HuH-7.5 (cell line): ENCODE results near the gene THY1.

Experiments
- DNase-seq: peaks from one replicate; pipeline ENCODE4 v3.0.0; 2011; ENCODE audit warnings: low spot score

THY1 gene

GRCh38 chr11:119381181-119381988 lies 41.6 kb downstream of the THY1 start, which contains the start of gene USP2:
Gene USP2, minus strand, starts transcription at chr11:119381690. Its CDS starts 8,210 bp downstream, at chr11:119373480.
- DNase-seq: peak; percentile 77

- DNase-seq: no peak
Measured at GRCh38 chr11:119380827-119381180, 42.2 kb downstream of the THY1 start.

DNA sequence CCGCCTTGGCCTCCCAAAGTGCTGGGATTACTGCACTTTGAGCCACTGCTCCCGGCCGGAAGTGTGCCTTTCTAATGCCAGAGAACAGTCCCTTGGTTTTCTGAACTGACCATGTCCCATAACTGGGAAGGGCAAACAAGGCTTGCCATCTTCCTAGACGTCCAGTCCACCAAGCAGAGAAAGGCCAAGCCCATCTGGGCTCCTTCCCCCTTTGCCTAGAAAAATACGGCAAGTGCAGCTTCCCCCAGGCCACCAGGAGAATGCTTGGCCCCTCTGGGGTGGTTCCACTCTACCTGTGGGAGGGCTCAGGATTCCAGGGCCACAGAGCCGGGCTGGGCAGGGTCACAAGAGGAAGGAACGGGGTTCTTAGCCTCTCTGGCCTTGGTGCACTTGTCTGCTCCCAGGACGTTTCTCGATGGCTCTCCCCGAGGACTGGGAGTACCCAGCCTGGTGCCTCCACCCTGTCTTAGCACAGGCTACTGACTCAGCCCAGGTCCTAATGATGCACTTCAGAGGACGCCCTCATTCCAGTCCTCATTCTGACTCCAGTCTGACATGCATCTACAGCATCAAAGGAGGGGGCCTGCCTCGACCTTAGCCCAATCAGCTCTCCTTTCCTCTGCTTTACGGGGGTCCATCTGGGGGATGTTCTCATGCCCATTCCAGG lies 42.7 kb downstream of the THY1 start:
- no peak for DNase-seq

GRCh38 chr11:119378851-119379465 lies 44.0 kb downstream of the THY1 start:
- DNase-seq: no peak

DNA sequence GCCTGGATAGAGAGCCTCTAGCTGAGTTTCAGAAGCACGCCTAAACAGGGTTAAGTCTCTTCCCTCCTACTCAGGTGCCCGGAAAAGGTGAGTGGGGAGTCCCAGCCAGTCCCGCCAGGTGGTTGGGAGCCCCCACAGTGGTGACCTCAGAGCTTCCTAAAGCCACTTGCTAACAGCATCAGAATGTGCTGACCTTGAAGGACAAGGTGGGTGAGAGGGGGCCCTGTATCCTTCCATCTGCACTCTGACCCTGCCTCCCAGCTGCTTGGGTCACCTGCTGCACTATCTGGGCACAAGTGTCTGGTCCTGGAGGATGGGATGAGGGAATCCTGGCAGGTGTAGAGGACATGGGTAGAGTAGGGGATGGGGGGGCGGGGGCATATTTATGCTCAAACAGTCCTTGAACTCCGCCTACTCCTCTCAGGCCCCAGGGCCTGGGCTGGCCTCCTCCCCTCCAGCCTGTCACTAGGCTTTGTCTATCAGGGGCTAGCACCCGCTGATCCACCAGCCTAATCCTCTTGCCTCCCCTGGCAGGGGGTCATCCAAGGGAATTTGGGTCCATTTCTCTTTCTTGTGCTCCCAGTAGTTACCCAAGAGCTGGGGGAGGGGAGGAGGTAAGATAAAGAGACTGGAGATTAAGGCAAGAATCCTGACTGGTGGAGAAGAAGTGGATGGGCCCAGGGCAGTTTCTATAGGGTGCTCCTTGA lies 44.9 kb downstream of the THY1 start:
- no peak for DNase-seq

GRCh38 chr11:119377112-119377901 lies 45.7 kb downstream of the THY1 start:
- no peak for DNase-seq

DNA sequence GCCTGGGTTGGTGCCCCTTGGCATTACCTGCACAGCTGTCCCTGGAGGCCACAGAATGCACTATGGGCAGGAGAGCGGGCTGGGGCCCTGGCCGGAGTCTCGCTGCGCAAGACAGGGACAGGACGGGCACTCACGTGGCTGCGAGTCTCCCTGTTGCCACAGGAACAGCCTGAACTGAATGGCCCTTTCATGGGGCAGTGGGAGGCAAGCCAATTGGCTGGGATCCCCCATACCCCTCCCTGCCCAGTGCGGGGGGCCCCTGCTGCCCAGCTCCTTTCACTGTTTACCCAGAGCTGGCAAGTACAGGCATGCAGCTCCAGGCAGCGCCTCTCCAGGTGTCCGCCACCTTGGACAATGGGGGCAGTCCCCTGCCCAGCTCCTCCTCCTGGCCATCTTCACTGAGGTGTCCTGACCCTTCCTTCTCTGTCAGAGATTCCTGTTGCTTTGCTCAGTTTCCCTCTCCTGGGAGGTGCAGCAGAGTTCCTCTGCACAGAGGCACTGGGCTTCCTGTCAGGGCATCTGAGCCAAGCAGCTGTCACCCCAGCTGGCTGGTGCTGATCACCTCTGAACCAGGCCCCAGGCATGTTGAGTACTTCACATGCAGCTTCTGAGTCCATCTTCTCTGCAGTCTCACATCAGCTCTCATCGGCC lies 46.6 kb downstream of the THY1 start:
- no peak for DNase-seq

DNA sequence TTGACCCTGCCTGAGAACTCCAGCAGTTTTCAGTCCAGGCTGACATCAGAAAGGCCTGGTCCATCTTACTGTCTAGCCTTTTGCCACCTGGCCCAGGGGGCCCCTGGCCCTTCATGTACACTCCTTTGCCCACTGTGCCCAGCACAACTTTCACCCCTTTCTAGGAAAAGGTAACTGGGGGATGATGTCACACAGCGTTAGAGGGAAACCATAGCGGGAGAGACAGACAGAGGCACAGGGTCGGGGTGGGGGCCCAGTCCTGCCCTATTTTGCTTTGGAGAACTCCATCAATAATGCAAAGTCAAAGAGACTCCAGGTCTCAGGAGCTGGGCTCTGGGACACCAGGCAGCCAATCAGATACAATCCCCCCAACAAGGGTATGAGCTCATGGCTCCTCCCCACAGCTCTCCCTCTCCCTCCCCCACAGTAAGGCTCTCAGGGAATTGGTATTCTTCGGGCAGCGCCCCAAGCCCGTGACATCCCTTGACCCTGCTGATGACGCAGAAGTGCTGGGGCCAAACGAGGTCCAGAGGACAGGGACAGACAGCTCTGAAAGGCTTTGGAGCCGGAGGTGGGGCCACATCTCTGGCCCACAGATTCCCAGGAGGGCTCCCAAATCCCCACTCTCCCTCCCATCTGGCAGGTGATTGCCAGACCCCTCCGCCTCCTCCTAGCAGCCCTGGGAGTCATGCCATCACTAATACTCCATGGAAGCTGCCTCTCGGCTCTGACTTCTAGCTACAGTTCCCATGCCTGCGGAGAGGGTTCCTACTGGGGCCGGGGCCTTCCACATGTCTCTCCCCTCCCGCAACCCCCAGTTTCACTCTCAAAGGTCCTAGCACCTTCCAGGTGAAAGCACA lies 47.4 kb downstream of the THY1 start:
- DNase-seq: no peak

DNA sequence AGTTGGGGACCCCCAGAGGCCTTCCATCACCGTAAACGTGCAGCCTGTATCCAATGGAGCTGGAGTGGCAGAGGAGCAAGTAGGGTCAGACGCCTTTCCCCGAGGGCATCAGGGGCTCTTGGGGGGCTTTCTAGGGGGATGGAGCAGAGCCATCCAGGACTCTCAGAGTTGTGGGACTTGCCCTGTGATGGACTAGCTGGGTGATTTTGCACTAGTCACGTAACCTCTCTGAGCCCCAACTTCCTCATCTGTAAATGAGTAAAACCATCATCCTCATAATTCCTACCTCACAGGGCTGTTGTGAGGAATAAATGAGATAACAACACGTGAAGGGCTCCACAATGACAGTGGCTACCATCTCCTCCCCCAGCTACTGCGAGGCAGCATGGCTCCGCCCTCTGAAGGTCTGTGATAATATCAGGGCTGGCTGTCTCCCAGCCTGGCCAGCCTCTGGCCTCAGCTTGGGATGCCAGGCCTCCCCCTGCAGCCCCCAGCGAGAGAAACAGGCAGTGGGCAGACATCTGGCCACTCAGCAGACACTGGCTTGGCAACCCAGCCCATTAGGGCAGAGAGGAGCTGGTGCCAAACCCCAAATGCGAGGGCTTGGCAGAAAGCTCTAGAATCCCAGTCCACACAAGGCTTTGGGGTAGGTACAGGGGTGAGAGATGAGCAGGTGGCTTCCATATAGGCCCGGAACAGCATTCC lies 48.2 kb downstream of the THY1 start:
- no peak for DNase-seq

GRCh38 chr11:119373921-119374631 lies 48.9 kb downstream of the THY1 start:
- DNase-seq: peak; percentile 76

DNA sequence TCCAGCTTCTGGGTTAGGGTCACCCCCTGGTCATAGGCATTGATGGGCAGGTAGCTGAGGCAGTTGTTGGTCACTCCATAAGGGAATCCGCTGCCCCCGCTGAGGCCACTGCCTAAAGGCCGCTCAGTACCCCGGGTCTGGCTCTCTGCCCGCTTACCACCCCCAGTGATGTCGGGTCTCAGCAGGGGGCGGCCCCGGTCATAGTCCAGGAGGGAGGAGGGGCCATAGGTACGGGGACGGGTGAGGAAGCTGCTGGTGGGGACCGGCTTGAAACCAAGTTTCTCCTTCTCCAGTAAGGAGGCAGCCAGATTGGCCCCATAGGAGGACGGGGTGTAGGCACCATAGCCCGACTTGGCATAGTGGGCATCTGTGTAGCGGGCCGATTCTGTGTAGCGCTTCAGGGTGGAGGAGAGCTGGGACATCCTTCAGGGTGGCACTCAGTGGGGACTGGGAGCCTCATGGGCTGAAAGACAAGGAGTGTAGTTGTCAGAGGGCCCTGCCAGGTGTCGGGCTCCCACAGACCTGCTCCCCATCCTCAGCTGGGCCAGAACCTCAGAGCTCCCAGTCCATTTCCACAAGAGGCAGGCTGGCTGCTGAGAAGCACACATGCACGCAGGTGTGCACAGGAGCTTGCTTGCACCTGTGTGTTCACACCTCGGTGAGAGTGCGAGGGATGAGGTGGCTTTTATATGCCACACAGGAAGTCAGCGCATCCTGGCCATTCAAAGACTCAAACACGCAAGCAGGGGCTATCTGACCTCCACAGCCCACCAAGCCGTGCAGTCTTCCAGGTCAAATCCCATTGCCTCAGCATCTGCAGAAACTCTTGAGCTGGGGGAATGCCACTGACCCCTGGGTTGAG lies 49.7 kb downstream of the THY1 start:
- DNase-seq: no peak

- DNase-seq: no peak
Measured at GRCh38 chr11:119372260-119373058, 50.5 kb downstream of the THY1 start.

GRCh38 chr11:119371778-119372182 lies 51.2 kb downstream of the THY1 start:
- DNase-seq: no peak

DNA sequence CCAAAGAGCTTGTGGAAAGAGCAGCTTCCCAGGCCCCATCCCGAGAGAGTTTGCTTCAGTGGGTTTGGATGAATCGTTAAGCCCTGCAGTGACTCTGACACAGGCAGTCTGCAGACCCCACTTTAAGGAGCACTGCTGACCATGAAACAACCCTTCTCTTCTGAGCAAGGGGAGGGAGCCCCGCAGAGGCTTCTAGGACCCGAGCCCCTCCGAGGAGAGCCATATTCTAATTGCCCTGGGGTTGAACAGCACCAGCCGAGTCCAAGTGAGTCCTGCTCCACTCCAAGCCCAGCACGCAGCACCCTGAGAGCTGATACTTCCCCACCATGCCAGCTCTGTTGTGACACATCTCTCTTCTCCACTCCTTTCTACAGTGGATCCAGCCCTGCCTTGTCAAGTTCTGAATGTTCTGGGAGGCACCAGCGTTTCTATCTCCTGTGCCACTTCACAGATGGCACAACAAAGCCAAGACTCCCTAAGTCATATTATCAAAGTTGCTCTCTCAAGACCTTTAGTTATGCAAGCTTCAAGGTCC lies 51.8 kb downstream of the THY1 start:
- DNase-seq: no peak

DNA sequence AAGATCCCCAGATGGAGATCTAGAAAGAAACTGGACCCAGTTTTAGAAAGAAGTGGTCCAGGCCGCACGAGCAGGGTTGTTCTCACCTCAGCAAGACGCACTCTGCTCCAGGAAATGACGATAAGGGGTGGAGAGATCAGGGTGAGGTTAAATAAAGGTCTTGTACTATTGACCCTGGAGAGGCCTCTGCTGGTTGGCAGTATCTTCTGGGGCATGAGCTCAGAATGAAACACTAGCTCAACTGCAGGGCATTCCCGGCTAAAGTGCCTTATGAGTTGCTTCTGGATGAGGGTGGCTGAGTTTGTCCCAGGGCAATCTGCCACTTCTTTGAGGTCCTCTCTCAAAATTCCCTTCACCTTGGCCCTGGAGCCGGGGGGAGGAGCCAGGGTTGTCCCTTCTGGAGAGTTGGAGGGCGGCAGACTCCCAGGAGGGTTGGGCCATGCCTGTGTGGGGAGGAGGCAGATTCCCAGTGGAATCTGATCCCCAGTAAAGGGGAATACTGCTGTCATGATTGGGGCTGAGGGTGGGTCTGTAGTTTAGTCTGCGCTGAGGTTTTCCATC lies 52.4 kb downstream of the THY1 start:
- DNase-seq: no peak

DNA sequence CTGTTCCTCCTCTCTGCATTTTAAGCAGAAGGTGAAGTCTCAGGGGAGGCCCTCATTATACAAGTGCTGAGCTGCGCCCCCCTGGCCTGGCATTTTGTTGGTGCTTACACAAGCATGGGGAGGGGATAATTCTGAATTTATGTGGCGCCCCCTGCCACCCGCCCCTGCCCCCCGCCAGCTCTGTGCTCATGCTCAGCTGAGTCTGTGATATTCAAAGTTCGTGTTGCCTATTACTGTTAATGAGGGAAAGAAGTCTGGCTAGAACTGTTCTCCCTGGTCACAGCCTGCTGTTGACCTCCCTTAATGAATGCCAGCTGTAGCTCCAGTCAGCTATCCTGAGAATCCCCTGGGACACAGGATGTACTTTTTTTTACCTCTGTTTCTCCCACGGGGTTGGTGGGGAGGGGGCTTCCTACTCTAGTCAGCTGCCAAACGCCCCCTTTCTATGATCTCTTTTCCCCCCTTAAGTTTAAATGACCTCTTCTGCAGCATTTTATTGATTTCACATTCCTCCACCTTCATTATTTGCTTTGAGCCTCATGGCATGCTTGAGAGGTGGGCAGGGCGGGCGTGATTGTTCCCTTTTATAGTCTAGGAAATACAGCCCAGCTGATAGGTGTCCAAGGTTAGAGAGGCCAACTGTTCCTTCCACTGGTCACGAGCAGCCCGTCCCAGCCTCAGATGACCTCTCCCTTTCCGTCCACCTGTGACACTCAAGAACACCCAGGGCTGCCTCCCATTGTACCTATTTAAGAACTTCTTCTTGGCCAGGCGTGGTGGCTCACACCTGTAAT lies 53.6 kb downstream of the THY1 start:
- DNase-seq: no peak
